ENCODE data around the gene ADAMTS13. TPM values are rescaled to one million over a fixed set of nuclear protein-coding genes. Genes with fewer than 3 reads are reported as not detected.
A peak's percentile ranks its signal among the peaks of the same experiment; 100 is the strongest.

The ADAMTS13 gene
- total and polyA plus RNA-seq, 9 of the 15 experiments (the other 6 are each of a cell fraction or from before 2014, with no cell fraction given): 0.03 to 0.20 (median 0.04) TPM; not detected in 4

DNA sequence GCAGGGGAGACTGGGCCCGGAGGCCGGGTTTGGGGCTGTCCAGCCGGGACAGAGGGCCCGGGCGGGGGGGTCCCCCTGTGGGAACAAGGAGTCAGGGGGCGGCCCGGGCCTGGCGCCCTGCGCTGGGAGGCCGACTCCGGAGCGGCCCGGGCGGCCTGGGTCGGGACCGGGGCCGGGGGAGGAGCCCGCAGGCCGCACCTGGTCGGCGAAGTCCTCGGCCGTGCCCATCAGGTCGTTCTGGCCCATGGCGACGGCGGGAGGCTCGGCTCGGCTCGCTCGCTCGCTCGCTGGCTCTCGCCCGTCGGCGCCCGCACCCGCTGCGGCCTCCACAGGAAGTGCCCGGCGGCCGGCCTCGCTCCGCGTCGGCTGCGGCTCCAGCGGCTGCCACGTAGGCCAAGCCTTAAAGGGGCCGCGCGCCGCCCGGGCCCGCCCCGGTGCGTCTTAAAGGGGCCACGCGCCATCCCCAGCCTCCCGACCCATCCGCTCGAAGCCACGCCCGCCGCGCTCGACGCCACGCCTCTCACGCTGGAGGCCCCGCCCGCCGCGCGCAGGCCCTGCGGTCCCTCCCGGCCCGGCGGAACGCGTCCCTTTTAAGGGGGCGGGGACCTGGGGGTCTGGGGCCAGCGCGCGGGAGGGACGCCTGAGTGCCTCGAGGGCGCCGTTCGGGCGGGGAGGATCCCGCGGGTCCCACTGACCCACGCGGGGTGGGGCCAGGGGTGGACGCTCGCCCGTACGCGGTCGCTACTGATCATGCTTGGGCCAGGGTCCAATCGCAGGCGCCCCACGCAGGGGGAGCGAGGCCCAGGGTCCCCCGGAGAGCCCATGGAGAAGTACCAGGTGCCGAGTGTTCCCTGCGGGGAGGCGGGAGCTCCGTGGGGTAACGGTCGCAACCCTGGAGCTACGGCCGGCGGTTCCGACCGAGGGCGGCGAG is 46.2 kb upstream of the ADAMTS13 start, which contains the start of the genes STKLD1 and SURF4 (continued):
- peak; percentile 95 for TF ChIP-seq CTBP1 (IDR thresholded peaks at IDR 0.05; ENCODE audit: borderline replicate concordance)
- peak; percentile 83 to 87 for TF ChIP-seq MAZ (CRISPR knock-in tag; conservative IDR thresholded peaks at IDR 0.05 in 1 of 2, IDR thresholded peaks at IDR 0.05 in 1 of 2)
- no peak for TF ChIP-seq ZNF12 (CRISPR knock-in tag; IDR thresholded peaks at IDR 0.05)
- no peak for TF ChIP-seq ZNF3 (CRISPR knock-in tag; IDR thresholded peaks at IDR 0.05)
- no peak for TF ChIP-seq ZNF384 (IDR thresholded peaks at IDR 0.05; ENCODE audit: low read depth, low read length)
- TF ChIP-seq HBP1 (CRISPR knock-in tag; IDR thresholded peaks at IDR 0.05): no peak
- TF ChIP-seq ZNF253 (CRISPR knock-in tag; conservative IDR thresholded peaks at IDR 0.05): no peak
- TF ChIP-seq BCOR (IDR thresholded peaks at IDR 0.05): no peak
- peak; percentile 78; the same call in 1 of the 2 replicates for TF ChIP-seq KLF1 (tag; IDR thresholded peaks at IDR 0.05)
- peak; percentile 84 for TF ChIP-seq SNIP1 (IDR thresholded peaks at IDR 0.05; ENCODE audit: low read depth)
- no peak for TF ChIP-seq SRSF9 (IDR thresholded peaks at IDR 0.05; ENCODE audit: borderline replicate concordance, low read depth, low read length)
- TF ChIP-seq ZNF140 (CRISPR knock-in tag; IDR thresholded peaks at IDR 0.05): no peak
- no peak for TF ChIP-seq NR1H2 (CRISPR knock-in tag; IDR thresholded peaks at IDR 0.05)
- no peak for TF ChIP-seq CGGBP1 (CRISPR knock-in tag; IDR thresholded peaks at IDR 0.05)
- TF ChIP-seq WHSC1 (IDR thresholded peaks at IDR 0.05; ENCODE audit: low read length): no peak
- TF ChIP-seq OTX1 (CRISPR knock-in tag; IDR thresholded peaks at IDR 0.05): no peak
- no peak for TF ChIP-seq TCF15 (CRISPR knock-in tag; IDR thresholded peaks at IDR 0.05)
- TF ChIP-seq RBM25 (IDR thresholded peaks at IDR 0.05; ENCODE audit: low read depth, low read length, severe bottlenecking): peak; percentile 85
- no peak for TF ChIP-seq PBX2 (CRISPR knock-in tag; IDR thresholded peaks at IDR 0.05; ENCODE audit: low read depth)
- no peak for TF ChIP-seq PBX2 (tag; conservative IDR thresholded peaks at IDR 0.05; ENCODE audit: low read depth)
- no peak for TF ChIP-seq NFATC3 (IDR thresholded peaks at IDR 0.05)
- no peak; a peak in 1 of 6 replicates for TF ChIP-seq CTCF (IDR thresholded peaks at IDR 0.05 in 2 of 3, conservative IDR thresholded peaks at IDR 0.05 in 1 of 3; ENCODE audit: insufficient read depth in 2 of 3, low read depth in 1 of 3, low read length in 3 of 3)
- TF ChIP-seq HIVEP1 (CRISPR knock-in tag; IDR thresholded peaks at IDR 0.05): no peak
